GM19351 (cell line): Measurements from ENCODE around the gene RBM4B.

Source experiments
- ATAC-seq: cut with Tn5 transposase; IDR thresholded peaks from one replicate; pipeline ENCODE4 v1.9.1; 2021; ENCODE audit warnings: mild to moderate bottlenecking, moderate library complexity; ENCODE audit not compliant: unreplicated experiment

The RBM4B gene

GRCh38 chr11:66707486-66707885 is 29.8 kb upstream of the RBM4B start:
- ATAC-seq, result no peak

GRCh38 chr11:66706989-66707388 is 29.3 kb upstream of the RBM4B start:
- ATAC-seq, result no peak

GRCh38 chr11:66705587-66706335 is 28.1 kb upstream of the RBM4B start:
- ATAC-seq, result no peak

- no peak for ATAC-seq
Measured at GRCh38 chr11:66704659-66705360, 27.1 kb upstream of the RBM4B start.

GRCh38 chr11:66701432-66702240 is 23.9 kb upstream of the RBM4B start:
- ATAC-seq, result no peak

GRCh38 chr11:66700742-66701141 is 23.1 kb upstream of the RBM4B start:
- no peak for ATAC-seq

GRCh38 chr11:66700337-66700736 is 22.6 kb upstream of the RBM4B start:
- ATAC-seq, result no peak

- no peak for ATAC-seq
Measured at GRCh38 chr11:66698491-66698890, 20.8 kb upstream of the RBM4B start.

GRCh38 chr11:66697988-66698387 is 20.3 kb upstream of the RBM4B start:
- ATAC-seq, result no peak

- no peak for ATAC-seq
Measured at GRCh38 chr11:66696146-66696545, 18.5 kb upstream of the RBM4B start.

- no peak for ATAC-seq
Measured at GRCh38 chr11:66694732-66695207, 17.1 kb upstream of the RBM4B start.

GRCh38 chr11:66694056-66694410 is 16.3 kb upstream of the RBM4B start:
- ATAC-seq, result no peak

GRCh38 chr11:66693356-66694055 is 15.8 kb upstream of the RBM4B start:
- no peak for ATAC-seq

GRCh38 chr11:66692871-66693331 is 15.2 kb upstream of the RBM4B start:
- no peak for ATAC-seq

- no peak for ATAC-seq
Measured at GRCh38 chr11:66692446-66692845, 14.8 kb upstream of the RBM4B start.

- ATAC-seq, result no peak
Measured at GRCh38 chr11:66691311-66691980, 13.8 kb upstream of the RBM4B start.

- no peak for ATAC-seq
Measured at GRCh38 chr11:66689661-66690590, 12.2 kb upstream of the RBM4B start.

GRCh38 chr11:66688561-66689534 is 11.2 kb upstream of the RBM4B start:
- no peak for ATAC-seq
